NCI-H1436 (cell line): ENCODE results near the gene AKNA.

Source experiments
- DNase-seq: peaks from one replicate; lab custom pipeline; 2025; lab: John Stamatoyannopoulos, UW

The AKNA gene

GRCh38 chr9:114396558-114397218 is 8.9 kb upstream of the AKNA start:
- DNase-seq: no peak

- no peak for DNase-seq
These were observed 8.0 kb upstream of the AKNA start for GRCh38 chr9:114395768-114396167.

- no peak for DNase-seq
These were observed 7.5 kb upstream of the AKNA start for GRCh38 chr9:114395334-114395617.

- no peak for DNase-seq
These were observed 6.9 kb upstream of the AKNA start for GRCh38 chr9:114394523-114395333.

- DNase-seq: no peak
These were observed 4.9 kb upstream of the AKNA start for GRCh38 chr9:114392749-114393112.

GRCh38 chr9:114390952-114391351 is 3.2 kb upstream of the AKNA start:
- DNase-seq: no peak

GRCh38 chr9:114389612-114390368 is 2.0 kb upstream of the AKNA start:
- no peak for DNase-seq

- DNase-seq: no peak
These were observed 1.1 kb upstream of the AKNA start for GRCh38 chr9:114388764-114389375.

- DNase-seq: no peak
These were observed 538 bp upstream of the AKNA start for GRCh38 chr9:114388357-114388682.

- no peak for DNase-seq
These were observed 699 bp downstream of the AKNA start for GRCh38 chr9:114386886-114387679.

- DNase-seq: no peak
These were observed 1.4 kb downstream of the AKNA start for GRCh38 chr9:114386361-114386885.

GRCh38 chr9:114385397-114386181 is 2.2 kb downstream of the AKNA start:
- no peak for DNase-seq

GRCh38 chr9:114384836-114385396 is 2.9 kb downstream of the AKNA start:
- no peak for DNase-seq

GRCh38 chr9:114384341-114384740 is 3.4 kb downstream of the AKNA start:
- DNase-seq: no peak

GRCh38 chr9:114383521-114384231 is 4.1 kb downstream of the AKNA start:
- DNase-seq: no peak

GRCh38 chr9:114382699-114383520 is 4.9 kb downstream of the AKNA start:
- no peak for DNase-seq

GRCh38 chr9:114378883-114379282 is 8.9 kb downstream of the AKNA start:
- DNase-seq: no peak

- DNase-seq: no peak
These were observed 9.8 kb downstream of the AKNA start for GRCh38 chr9:114378016-114378415.
